MM.1S (cell line): ENCODE data around the gene PMM2.

ENCODE experiments used
- DNase-seq: peaks from one replicate; pipeline ENCODE4 v3.0.0-alpha.2; 2015
- H2AFZ ChIP-seq: fragments of 300-600 bp; sonication (generic); 2 replicates; pipeline ENCODE4 v1.6.0; 2016; ENCODE audit warnings: antibody characterized with exemption, low read length
- H3F3A ChIP-seq: fragments of 300-600 bp; sonication (generic); 2 replicates; pipeline ENCODE4 v1.6.1; 2016; ENCODE audit warnings: mild to moderate bottlenecking, antibody characterized with exemption, low read length, moderate library complexity, mixed read lengths; ENCODE audit not compliant: insufficient read depth
- H3K27ac ChIP-seq: fragments of 300-600 bp; sonication (generic); 2 replicates; pipeline ENCODE4 v1.5.1; 2016; ENCODE audit warnings: mild to moderate bottlenecking, low read length
- H3K27me3 ChIP-seq: fragments of 300-600 bp; sonication (generic); replicated peaks from 2 replicates; pipeline ENCODE4 v1.6.0; 2016; ENCODE audit warnings: low read length; ENCODE audit not compliant: insufficient read depth
- H3K36me3 ChIP-seq: fragments of 300-600 bp; sonication (generic); replicated peaks from 2 replicates; pipeline ENCODE4 v1.6.1; 2016; ENCODE audit warnings: mild to moderate bottlenecking, low read length, mixed read lengths; ENCODE audit not compliant: insufficient read depth
- H3K4me1 ChIP-seq: fragments of 300-600 bp; sonication (generic); 2 replicates; pipeline ENCODE4 v1.6.1; 2016; ENCODE audit warnings: low read length, mixed read lengths
- H3K4me2 ChIP-seq: fragments of 300-600 bp; sonication (generic); 2 replicates; pipeline ENCODE4 v1.6.0; 2016; ENCODE audit warnings: low read depth, low read length
- H3K4me3 ChIP-seq: fragments of 300-600 bp; sonication (generic); 2 replicates; pipeline ENCODE4 v1.5.1; 2016; ENCODE audit warnings: low read length, mixed read lengths
- H3K79me2 ChIP-seq: fragments of 300-600 bp; sonication (generic); 2 replicates; pipeline ENCODE4 v1.6.1; 2016; ENCODE audit warnings: mixed run types, low read length, mixed read lengths
- H3K9ac ChIP-seq: fragments of 300-600 bp; sonication (generic); 2 replicates; pipeline ENCODE4 v1.6.1; 2016; ENCODE audit warnings: low read length, mixed read lengths
- H3K9me2 ChIP-seq: fragments of 300-600 bp; sonication (generic); replicated peaks from 2 replicates; pipeline ENCODE4 v1.6.1; 2016; ENCODE audit warnings: mild to moderate bottlenecking, low read length, mixed read lengths; ENCODE audit not compliant: insufficient read depth
- H3K9me3 ChIP-seq: fragments of 300-600 bp; sonication (generic); replicated peaks from 2 replicates; pipeline ENCODE4 v1.6.1; 2016; ENCODE audit warnings: mild to moderate bottlenecking, low read length, mixed read lengths; ENCODE audit not compliant: insufficient read depth
- H4K20me1 ChIP-seq: fragments of 300-600 bp; sonication (generic); 2 replicates; pipeline ENCODE4 v1.6.1; 2016; ENCODE audit warnings: mild to moderate bottlenecking, low read length, moderate library complexity, mixed read lengths; ENCODE audit not compliant: insufficient read depth
- EZH2 ChIP-seq: fragments of 300-600 bp; sonication (generic); optimal IDR thresholded peaks from 2 replicates; pipeline ENCODE3; 2017; ENCODE audit warnings: low read depth, mild to moderate bottlenecking, antibody characterized with exemption, low read length, mixed read lengths
- EZH2phosphoT487 ChIP-seq: fragments of 300-600 bp; sonication (generic); IDR thresholded peaks from 2 replicates; pipeline ENCODE4 v1.6.1; 2018; ENCODE audit warnings: antibody characterized with exemption, low read length
- TF ChIP-seq, protein P1 (sequence below): fragments of 300-600 bp; sonication (generic); IDR thresholded peaks from 2 replicates; pipeline ENCODE4 v1.5.1; 2016; ENCODE audit warnings: antibody characterized with exemption, low read length, mixed read lengths

Gene PMM2

DNA sequence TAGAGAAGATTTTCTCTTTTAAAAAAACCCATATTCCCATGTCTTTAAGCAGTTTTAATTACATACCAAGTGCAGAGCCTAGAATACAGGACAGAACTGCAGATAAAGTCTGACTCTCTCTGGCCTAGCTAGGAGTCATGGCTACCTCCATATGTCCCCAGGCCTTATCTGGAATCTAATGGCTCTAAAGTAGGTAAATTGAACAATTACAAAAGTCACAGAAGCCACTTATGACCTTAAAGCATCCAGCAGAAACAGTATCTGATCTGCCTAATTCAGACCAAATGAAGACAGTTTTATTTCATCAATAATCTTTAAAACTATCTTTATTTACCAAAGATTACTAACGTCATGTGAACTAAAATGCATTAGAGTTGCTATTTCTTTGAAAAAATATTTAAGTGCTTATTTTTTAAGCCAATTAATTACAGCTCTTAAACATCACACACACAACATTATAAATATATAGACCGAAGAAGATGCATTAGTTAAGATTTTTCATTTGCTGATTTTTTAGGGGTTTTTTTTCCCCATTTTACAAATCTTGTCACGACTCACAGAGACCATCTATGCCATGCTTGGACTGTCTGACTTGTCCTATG, 28.7 kb downstream of the PMM2 start:
- peaks cover 40% of the 10 kb centered on the region for H3K79me2 ChIP-seq
- H3K36me3 ChIP-seq = peaks cover 12% of the 10 kb centered on the region; the same call in 1 of the 2 replicates
- no peaks in the 10 kb centered on the region for H3K4me1 ChIP-seq
- no peak overlapping the region for H2AFZ ChIP-seq
- TF ChIP-seq EZH2phosphoT487 (no peak), EZH2 (no peak)
- TF ChIP-seq, protein P1, sequence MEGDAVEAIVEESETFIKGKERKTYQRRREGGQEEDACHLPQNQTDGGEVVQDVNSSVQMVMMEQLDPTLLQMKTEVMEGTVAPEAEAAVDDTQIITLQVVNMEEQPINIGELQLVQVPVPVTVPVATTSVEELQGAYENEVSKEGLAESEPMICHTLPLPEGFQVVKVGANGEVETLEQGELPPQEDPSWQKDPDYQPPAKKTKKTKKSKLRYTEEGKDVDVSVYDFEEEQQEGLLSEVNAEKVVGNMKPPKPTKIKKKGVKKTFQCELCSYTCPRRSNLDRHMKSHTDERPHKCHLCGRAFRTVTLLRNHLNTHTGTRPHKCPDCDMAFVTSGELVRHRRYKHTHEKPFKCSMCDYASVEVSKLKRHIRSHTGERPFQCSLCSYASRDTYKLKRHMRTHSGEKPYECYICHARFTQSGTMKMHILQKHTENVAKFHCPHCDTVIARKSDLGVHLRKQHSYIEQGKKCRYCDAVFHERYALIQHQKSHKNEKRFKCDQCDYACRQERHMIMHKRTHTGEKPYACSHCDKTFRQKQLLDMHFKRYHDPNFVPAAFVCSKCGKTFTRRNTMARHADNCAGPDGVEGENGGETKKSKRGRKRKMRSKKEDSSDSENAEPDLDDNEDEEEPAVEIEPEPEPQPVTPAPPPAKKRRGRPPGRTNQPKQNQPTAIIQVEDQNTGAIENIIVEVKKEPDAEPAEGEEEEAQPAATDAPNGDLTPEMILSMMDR = no peak
- H3K4me2 ChIP-seq = no peak overlapping the region
- no peak overlapping the region for H3K27ac ChIP-seq
- H3K4me3 ChIP-seq = no peak overlapping the region
- H3F3A ChIP-seq = no peaks in the 10 kb centered on the region
- no peaks in the 10 kb centered on the region for H3K27me3 ChIP-seq
- no peak for DNase-seq
- no peak overlapping the region for H3K9ac ChIP-seq
- H3K9me3 ChIP-seq = no peaks in the 10 kb centered on the region
- no peaks in the 10 kb centered on the region; the same call in 1 of the 2 replicates for H4K20me1 ChIP-seq
- H3K9me2 ChIP-seq = no peaks in the 10 kb centered on the region

DNA sequence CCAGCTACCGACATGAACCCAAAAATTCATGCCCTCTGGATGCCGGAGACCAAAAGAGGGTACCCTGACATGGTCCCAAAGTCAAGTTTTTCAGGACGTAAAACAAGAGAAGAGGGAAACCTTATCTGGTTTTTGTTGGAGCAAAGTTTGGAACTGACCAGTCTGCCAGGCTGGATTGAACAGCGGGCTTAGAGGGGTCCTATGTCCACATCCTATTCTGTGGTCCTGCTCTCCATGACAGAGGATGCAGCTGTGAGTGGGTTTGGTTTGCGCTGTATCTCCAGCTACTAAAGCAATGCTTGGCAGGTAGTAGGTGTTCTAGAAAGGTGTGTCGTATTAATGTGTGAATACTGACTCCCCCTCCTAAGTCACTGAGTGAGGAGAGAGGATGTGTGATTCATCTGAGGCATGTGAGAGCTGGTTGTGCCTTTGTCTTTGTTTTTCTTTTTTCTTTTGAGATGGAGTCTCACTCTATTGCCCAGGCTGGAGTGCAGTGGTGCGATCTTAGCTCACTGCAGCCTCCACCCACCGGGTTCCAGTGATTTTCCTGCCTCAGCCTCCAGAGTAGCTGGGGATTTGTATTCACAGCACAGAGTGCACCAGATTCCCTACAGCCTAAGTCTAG, 31.0 kb downstream of the PMM2 start:
- Histone ChIP-seq H3K4me1 (no peaks in the 10 kb centered on the region), H3K27me3 (no peaks in the 10 kb centered on the region), H3K9ac (no peak overlapping the region), H3K4me2 (no peak overlapping the region), H3K4me3 (no peak overlapping the region), H3K9me2 (no peaks in the 10 kb centered on the region), H3K9me3 (no peaks in the 10 kb centered on the region), H3K27ac (no peak overlapping the region), H3K79me2 (peaks cover 49% of the 10 kb centered on the region), H3F3A (no peaks in the 10 kb centered on the region), H2AFZ (no peak overlapping the region), H3K36me3 (peaks cover 12% of the 10 kb centered on the region), H4K20me1 (no peaks in the 10 kb centered on the region)
- TF ChIP-seq, protein P1 = no peak
- DNase-seq = no peak

DNA sequence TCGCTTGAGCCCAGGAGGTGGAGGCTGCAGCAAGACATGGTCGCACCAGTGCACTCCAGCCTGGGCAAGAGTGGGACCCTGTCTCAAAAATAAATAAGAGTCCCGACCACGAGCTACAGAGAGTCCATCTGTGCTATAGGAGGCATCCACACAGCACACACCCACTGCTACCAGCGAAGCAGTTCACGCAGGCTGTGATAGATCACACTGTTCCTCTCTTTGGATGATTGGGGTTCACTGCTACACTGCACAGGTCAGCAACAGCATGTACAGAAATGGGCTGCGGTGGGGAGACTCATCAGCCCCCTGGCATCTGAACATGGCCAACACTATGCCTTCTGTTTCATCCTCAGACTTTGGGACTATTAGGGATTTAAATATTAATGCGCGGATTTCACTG, 33.8 kb downstream of the PMM2 start:
- Histone ChIP-seq H3K9me2 (no peaks in the 10 kb centered on the region), H3K4me1 (no peaks in the 10 kb centered on the region), H3K4me3 (no peak overlapping the region), H4K20me1 (no peaks in the 10 kb centered on the region), H3K4me2 (no peak overlapping the region), H3F3A (no peaks in the 10 kb centered on the region), H3K9me3 (no peaks in the 10 kb centered on the region), H3K9ac (no peak overlapping the region), H2AFZ (no peak overlapping the region), H3K36me3 (peaks cover 12% of the 10 kb centered on the region), H3K27me3 (no peaks in the 10 kb centered on the region), H3K27ac (no peak overlapping the region), H3K79me2 (peaks cover 52% of the 10 kb centered on the region)
- TF ChIP-seq EZH2 = no peak
- no peak for TF ChIP-seq EZH2phosphoT487
- TF ChIP-seq, protein P1 = no peak
- DNase-seq = no peak
